Hepatocyte (in vitro differentiated cells): ENCODE measurements around the gene CD27.

ENCODE experiments used
- CTCF ChIP-seq: fragments of 200-600 bp; sonication (generic); IDR thresholded peaks from 2 replicates; pipeline ENCODE4 v1.5.1; 2016; ENCODE audit warnings: antibody characterized with exemption, mild to moderate bottlenecking; ENCODE audit not compliant: poor library complexity
- EZH2 ChIP-seq: fragments of 200-600 bp; sonication (generic); IDR thresholded peaks from 2 replicates; pipeline ENCODE4 v1.6.1; 2016; ENCODE audit warnings: antibody characterized with exemption, mild to moderate bottlenecking, borderline replicate concordance
- EZH2phosphoT487 ChIP-seq: fragments of 200-600 bp; sonication (generic); IDR thresholded peaks from one replicate; pipeline ENCODE4 v1.6.1; 2018; ENCODE audit warnings: antibody characterized with exemption, mild to moderate bottlenecking, low read depth, moderate library complexity; ENCODE audit not compliant: unreplicated experiment, severe bottlenecking

GRCh38 chr12:6407236-6407954, 37.4 kb upstream of the CD27 start:
- TF ChIP-seq CTCF (no peak), EZH2phosphoT487 (no peak), EZH2 (no peak)
